H7 (cell line): ENCODE measurements around the gene HBZ. TPM values are rescaled to one million over a fixed set of nuclear protein-coding genes. Genes with fewer than 3 reads are reported as not detected.
A peak's percentile ranks its signal among the peaks of the same experiment; 100 is the strongest.

ENCODE experiments used
- DNase-seq: peaks from one replicate; pipeline ENCODE4 v3.0.0; 2012
- H3K27me3 ChIP-seq: 2 replicates; pipeline ENCODE4 v1.6.0; 2011; ENCODE audit warnings: mild to moderate bottlenecking, low read length; ENCODE audit not compliant: control insufficient read depth, insufficient read depth
- H3K36me3 ChIP-seq: replicated peaks from 2 replicates; pipeline ENCODE4 v1.5.1; 2011; ENCODE audit warnings: low read length; ENCODE audit not compliant: control insufficient read depth, insufficient read depth
- H3K4me3 ChIP-seq: 2 replicates; pipeline ENCODE4 v1.5.1; 2011; ENCODE audit warnings: low read depth, mild to moderate bottlenecking, control low read depth, low read length, moderate library complexity; ENCODE audit not compliant: insufficient read depth
- total RNA-seq: library from RNA; depleted of rRNA; stranded (reverse); fragments of >200 nt; shearing (Covaris generic); gene quantifications from 2 replicates; pipeline ENCODE4 v1.2.3, GENCODE V29; 2014; rRNA removed

The HBZ gene
- not detected in 2 replicates for total RNA-seq

DNA sequence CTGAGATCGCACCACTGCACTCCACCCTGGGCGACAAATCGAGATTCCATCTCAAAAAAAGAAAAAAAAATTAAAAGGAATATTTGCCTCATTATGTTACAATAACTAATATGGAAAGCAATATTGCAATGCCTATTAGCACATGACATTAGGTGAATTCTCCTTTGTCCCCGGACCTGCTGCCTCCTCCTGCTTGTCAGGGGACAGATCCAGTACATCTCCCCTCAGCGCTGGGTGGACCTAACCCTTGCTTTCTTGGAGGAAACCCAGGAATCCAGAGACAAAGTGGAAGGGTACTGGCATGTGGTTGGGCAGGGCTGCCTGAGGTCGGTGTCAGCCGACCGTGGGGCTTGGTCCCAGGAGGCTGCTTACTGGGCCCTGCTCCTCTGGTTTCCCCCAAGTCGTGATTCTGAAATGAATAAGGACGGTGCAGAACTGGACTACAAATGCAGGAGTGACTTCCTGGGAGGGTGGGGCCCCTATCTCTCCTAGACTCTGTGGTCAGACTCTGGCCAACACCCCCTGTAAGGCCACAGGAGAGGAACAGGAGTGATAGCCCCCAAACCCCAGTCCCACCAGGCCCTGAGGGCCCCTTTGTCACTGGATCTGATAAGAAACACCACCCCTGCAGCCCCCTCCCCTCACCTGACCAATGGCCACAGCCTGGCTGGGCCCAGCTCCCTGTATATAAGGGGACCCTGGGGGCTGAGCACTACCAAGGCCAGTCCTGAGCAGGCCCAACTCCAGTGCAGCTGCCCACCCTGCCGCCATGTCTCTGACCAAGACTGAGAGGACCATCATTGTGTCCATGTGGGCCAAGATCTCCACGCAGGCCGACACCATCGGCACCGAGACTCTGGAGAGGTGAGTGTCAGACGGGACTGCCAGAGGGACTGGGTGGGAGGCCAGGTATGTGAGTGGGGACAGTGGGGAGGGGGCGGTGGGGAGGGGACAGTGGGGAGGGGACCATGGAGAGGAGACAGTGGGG, at the start of gene HBZ:
Gene HBZ (plus strand): TSS at position 504 of the 988 bp plus-strand sequence. CDS start 266 bp downstream, at position 770.
- H3K27me3 ChIP-seq, result peaks cover 41% of the 10 kb centered on the region
- H3K36me3 ChIP-seq, result no peaks in the 10 kb centered on the region
- no peak within 1 kb of the TSS for H3K4me3 ChIP-seq
- no peak for DNase-seq

DNA sequence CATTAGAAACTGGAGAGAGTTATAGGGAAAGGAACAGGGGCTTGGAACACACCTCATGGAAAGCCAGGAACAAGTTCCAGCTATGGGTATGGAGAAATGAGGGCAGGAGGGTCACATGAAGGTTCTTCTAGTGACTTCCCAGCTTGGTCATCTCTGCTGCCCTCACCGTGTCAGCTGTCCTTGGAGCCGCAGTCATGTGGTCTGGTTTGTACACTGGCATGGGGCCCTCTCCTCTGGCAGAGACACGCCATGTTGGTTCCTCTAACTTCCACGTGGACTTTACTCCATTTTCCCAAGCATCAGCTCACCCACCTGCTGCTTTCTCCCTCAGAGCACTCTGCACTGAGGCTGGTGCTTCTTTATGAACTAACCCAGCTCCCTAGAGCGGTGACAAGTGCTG, 48.1 kb upstream of the HBZ start:
- no peak overlapping the region for H3K4me3 ChIP-seq
- peaks cover 2% of the 10 kb centered on the region for H3K36me3 ChIP-seq
- no peaks in the 10 kb centered on the region for H3K27me3 ChIP-seq
- DNase-seq, result no peak

DNA sequence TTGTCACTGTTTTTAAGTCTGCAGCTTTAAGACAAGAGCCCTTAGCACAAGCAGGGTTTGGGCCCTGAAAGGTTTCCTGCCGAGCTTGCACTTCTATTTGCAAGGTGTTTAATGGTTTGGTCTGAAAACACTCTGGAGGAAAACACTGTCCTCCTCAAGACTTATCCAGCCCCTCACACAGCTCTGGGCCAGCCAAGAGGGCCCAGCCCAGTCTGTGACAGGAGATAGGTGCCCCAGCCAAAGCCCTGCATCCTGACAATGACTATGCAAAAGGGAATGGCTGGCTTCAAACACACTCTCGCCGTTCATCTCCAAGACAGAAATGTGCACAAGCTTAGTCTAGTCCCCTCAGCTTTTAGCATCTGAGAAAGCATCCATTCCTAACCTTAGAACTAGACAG, 47.5 kb upstream of the HBZ start:
- Histone ChIP-seq H3K4me3 (no peak overlapping the region), H3K36me3 (peaks cover 2% of the 10 kb centered on the region), H3K27me3 (no peaks in the 10 kb centered on the region)
- DNase-seq, result no peak

DNA sequence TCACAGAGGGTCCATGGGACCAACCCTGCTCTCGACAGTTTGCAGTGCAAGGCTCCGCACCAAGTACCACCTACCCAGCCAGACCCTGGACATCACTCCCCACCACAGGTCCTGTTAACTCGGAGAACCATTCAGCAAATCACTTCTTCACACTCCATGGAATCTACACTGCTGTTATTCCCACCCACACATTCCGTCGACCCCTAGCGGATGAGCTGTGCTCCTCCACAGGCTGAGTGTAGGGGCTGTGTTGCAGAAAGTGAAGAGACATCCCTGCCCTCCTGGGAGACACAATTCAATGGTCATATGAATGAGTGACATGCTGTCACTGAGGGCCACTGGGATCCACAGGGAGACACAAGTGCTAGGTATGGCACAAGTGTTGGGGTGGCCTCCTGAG, 46.9 kb upstream of the HBZ start:
- H3K27me3 ChIP-seq, result no peaks in the 10 kb centered on the region
- H3K36me3 ChIP-seq, result peaks cover 2% of the 10 kb centered on the region
- no peak overlapping the region for H3K4me3 ChIP-seq
- DNase-seq, result no peak

DNA sequence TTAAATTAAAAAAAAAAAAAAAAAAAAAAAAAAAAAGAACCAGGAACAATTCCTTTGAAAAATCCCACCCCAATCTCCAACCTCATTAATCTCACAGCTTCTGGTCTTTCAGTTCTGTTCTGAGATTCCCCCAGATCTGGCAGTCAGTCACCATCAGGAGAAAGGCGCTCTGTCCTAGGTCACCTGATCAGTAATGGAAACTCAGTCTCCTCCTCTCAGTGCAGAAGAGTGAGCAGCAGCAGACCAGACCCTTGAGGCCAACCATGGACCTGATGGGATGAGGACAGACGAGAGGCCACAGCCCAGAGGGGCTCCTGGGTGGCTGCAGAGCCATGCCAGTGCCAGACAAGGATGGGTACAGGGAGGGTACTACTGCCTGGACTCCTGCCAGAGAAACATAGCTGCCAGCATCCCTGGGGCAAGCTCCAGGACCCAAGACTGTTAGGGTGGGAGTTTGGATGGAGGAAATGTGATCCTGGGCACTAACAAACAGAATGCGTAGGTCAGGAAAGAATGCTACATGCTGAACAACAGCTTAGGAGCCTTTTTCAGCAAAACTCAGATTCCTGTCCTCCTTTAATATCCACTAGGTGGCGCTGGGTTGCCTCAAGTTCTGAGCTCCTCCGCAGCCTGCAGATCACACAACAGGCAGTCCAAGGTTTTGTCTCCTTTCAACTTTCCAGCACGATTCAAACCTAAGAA, 45.7 kb upstream of the HBZ start:
- Histone ChIP-seq H3K4me3 (no peak overlapping the region), H3K27me3 (no peaks in the 10 kb centered on the region), H3K36me3 (peaks cover 2% of the 10 kb centered on the region)
- peak; percentile 88 for DNase-seq

DNA sequence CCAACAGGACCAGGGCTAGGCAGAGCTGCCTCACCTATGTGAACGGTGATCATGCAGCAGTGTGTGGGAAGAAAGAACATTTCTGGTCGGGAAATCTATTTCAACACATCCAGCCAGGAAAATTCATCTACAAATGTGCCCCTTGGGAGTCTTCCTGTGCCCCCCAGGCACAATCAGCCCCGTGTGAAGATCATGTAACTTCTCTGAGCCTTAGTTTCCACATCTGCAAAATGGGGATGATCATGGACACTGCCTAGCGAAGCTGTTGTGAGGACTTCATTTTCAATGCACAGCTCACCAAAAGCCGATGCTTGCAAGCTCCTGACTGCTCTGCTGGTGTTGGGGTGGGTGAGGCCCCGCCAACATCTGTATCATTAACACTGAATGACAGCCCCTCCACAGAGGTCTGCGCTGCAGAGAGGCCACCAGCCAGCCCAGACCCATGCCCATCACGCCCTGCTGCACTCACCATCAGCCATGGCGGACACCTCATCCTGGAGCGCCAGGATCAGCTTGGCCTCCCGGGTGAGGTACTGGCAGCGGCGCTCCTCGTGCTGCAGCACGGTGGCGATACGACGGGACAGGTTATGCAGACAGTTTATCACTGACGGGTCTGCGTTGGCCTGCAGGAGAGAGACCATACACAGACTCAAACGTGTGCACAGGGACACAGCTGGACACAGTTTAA, 40.1 kb upstream of the HBZ start:
- no peak for DNase-seq
- peaks cover 2% of the 10 kb centered on the region for H3K36me3 ChIP-seq
- no peaks in the 10 kb centered on the region for H3K27me3 ChIP-seq
- no peak overlapping the region for H3K4me3 ChIP-seq

DNA sequence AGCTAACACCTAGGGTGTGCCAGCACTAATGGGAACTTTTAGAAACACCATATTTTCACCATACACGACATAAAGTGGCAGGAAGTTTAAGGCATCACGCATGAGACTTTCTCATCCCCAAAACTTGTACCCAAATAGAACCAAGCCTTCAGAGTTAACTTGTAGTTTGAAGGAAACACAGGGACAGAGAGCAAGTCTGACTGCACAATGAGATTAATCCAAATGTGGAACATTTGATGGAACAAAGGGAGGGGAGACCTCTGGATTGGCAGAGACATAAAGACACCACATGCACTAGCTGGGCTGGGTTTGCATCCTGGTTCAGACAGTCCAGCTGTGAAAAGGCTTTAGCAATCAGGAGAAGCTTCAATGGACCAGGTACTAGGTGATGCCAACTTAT, 38.1 kb upstream of the HBZ start:
- no peak overlapping the region for H3K4me3 ChIP-seq
- DNase-seq, result no peak
- peaks cover 2% of the 10 kb centered on the region for H3K36me3 ChIP-seq
- no peaks in the 10 kb centered on the region for H3K27me3 ChIP-seq

DNA sequence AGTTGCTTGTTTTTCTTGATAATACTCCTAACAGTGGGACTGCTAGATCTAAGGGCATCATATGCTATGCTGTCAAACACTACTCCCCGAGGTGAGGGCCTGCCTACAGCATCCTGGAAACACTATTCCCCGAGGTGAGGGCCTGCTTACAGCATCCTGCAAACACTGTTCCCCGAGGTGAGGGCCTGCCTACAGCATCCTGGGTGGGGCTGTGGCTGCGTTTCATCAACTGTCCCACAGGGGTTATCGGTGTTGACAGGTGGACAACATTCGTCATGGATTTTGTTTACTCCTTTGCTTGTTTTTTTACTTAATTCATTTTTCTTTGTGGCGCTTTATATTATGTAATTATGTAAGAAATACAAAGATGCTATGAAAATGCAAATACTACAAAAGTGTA, 36.4 kb upstream of the HBZ start:
- H3K36me3 ChIP-seq, result peaks cover 2% of the 10 kb centered on the region
- no peak for DNase-seq
- H3K4me3 ChIP-seq, result no peak overlapping the region
- H3K27me3 ChIP-seq, result no peaks in the 10 kb centered on the region

DNA sequence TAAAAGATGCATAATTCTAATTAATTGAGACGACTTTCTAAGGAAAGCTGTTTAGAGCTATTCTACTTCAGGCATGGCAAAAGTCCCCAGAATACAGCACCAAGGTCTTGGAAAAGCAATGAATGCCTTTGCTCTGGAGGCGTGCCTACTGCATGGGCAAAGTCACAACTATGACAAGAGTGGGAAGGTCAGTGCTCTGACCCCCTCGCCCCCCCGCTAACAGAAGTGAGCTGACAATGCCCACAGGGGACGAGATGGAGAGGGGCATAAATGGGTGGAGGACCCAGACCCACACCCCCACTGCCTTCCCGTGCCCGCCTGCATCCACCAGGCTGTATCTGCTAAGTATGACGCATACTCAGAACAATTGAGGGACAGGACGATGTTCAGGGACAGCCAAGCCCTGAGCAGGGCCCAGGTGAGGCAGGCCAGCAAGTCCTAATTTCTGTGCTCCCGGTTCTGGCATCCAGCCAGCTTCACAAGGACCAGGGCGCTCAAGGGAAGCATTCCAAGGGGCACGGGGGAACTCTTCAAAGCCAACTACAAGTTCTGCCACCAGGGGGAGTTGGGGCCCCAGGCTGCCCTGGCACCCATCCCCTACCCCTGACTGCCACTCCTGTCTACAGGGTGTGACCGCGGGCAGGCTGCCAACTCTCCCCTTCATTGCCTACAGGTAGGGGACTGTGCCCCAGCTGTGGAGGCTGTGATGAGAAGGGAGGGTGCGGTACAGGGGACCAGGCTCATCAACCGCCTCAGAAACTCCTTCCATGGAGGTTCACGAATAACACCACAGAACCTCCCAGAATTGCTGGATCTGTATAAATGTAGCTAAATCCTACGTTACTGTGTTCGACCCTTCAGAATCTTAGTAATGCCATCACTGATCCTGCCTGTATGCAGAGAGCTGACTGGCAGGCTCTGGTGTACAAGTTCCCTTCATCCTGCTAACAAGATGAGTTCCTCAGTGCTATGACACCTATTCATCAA, 34.8 kb upstream of the HBZ start:
- H3K36me3 ChIP-seq, result no peaks in the 10 kb centered on the region; the same call in 1 of the 2 replicates
- peak; percentile 94 for DNase-seq
- no peak overlapping the region for H3K4me3 ChIP-seq
- H3K27me3 ChIP-seq, result no peaks in the 10 kb centered on the region

DNA sequence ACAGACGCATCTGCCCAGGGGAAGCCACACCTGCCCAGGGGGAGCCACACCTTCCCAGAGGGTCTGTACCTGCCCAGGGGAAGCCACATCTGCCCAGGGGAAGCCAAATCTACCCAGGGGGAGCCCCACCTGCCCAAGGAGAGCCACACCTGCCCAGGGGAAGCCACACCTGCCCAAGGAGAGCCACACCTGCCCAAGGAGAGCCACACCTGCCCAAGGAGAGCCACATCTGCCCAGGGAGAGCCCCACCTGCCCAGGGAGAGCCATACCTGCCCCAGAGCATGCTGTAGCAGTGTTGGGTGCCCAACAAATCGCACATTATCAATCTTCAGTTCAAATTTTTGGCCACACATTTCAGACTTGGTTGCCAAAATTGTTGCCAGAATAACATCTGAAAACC, 33.6 kb upstream of the HBZ start:
- no peaks in the 10 kb centered on the region; the same call in 1 of the 2 replicates for H3K36me3 ChIP-seq
- no peak overlapping the region for H3K4me3 ChIP-seq
- no peak for DNase-seq
- H3K27me3 ChIP-seq, result no peaks in the 10 kb centered on the region

DNA sequence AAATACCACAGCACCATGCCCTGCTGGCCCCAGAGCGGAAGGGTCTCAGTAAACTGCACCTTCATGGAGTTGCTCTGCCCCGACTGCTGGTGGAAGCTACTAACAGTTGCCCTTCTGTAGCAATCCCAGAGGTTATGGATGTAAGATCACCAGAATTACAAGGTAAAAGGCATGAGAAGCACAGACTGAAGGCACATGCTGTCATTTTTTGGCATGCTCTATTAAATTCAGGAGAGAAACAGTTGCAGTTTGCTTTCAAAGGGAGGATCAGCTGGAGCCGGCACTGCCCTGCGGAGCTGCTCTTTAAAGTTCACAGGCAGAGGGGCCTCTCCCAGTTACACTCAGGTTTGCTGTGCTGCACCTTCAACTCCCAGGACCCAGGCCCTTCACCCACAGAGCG, 33.1 kb upstream of the HBZ start:
- DNase-seq, result no peak
- no peak overlapping the region for H3K4me3 ChIP-seq
- H3K27me3 ChIP-seq, result no peaks in the 10 kb centered on the region
- H3K36me3 ChIP-seq, result no peaks in the 10 kb centered on the region; the same call in 1 of the 2 replicates

DNA sequence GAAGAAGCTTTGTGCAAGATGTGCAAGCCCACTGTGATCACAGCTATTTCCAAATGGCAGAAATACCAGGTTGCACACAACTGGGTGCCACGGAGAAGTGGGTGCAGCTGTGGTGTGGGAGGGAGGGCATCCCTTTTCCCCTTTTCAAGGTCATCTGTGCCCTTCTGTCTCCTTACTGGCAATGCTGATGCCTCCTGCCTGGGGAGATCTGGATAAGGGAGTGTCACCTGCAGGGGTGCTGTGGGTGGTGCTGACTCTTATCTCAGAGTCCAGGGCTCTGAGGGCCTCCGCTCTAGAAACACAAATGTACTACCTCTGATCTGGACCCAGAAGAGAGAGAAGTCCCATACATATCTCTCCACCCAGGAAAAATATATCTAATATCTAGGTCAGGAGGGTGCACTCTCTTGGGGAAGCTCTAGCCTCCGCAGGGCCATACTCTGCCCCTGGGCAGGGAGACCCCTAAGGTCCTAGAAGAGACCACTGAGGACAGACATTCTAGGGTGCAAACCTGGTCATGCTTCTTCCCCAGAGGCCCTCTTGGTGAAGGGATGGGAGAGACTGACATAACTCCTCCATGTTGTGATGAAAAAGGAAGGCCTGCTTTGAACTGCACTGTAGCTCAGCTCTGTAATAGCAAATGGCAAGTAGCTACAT, 32.5 kb upstream of the HBZ start:
- H3K27me3 ChIP-seq, result no peaks in the 10 kb centered on the region
- H3K36me3 ChIP-seq, result no peaks in the 10 kb centered on the region
- no peak overlapping the region for H3K4me3 ChIP-seq
- DNase-seq, result no peak

DNA sequence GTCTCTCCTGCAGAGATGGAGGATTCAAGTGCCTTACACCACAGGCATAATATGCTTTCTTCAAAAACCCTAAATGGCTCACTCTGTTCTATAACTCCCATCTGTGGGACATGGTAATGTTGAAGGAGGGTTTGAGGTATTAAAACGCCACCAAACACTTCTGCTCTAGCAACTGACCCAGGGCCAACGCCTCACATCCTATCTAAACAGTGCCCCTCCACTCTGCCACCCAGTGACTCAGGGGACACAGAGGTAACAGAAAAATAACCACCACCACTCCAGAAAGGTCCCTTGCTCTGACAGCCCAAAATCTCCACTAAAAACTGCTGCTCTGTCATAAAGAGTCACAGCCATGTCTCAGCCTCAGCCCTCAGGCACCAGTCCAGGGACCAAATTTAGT, 31.7 kb upstream of the HBZ start:
- Histone ChIP-seq H3K36me3 (no peaks in the 10 kb centered on the region; the same call in 1 of the 2 replicates), H3K27me3 (no peaks in the 10 kb centered on the region), H3K4me3 (no peak overlapping the region)
- no peak for DNase-seq
